Measurements from ENCODE around the gene MAN2A2.

DNA sequence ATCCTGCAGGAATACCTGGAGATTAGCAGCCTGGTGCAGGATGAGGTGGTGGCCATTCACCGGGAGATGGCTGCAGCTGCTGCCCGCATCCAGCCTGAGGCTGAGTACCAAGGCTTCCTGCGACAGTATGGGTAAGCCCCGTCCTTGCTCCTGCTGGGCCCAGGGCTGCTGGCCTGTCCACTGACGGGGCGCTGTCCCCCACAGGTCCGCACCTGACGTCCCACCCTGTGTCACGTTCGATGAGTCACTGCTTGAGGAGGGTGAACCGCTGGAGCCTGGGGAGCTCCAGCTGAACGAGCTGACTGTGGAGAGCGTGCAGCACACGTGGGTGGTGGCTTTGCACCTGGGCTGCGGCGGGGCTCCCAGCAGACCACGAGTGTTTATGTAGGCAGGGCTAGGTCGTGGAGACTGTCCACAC is 13.8 kb upstream of the MAN2A2 start:
- TF ChIP-seq, protein P1, sequence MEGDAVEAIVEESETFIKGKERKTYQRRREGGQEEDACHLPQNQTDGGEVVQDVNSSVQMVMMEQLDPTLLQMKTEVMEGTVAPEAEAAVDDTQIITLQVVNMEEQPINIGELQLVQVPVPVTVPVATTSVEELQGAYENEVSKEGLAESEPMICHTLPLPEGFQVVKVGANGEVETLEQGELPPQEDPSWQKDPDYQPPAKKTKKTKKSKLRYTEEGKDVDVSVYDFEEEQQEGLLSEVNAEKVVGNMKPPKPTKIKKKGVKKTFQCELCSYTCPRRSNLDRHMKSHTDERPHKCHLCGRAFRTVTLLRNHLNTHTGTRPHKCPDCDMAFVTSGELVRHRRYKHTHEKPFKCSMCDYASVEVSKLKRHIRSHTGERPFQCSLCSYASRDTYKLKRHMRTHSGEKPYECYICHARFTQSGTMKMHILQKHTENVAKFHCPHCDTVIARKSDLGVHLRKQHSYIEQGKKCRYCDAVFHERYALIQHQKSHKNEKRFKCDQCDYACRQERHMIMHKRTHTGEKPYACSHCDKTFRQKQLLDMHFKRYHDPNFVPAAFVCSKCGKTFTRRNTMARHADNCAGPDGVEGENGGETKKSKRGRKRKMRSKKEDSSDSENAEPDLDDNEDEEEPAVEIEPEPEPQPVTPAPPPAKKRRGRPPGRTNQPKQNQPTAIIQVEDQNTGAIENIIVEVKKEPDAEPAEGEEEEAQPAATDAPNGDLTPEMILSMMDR (IDR thresholded peaks at IDR 0.05; ENCODE audit: extremely low read depth in 1 of 2, insufficient read depth in 1 of 2, low read depth in 1 of 2, low read length in 2 of 2) = no peak
- TF ChIP-seq JUN (IDR thresholded peaks at IDR 0.05; ENCODE audit: borderline replicate concordance, insufficient read depth, insufficient read length, low read depth) (no peak), MYC (IDR thresholded peaks at IDR 0.05; ENCODE audit: low read depth, low read length) (no peak), POLR2A (IDR thresholded peaks at IDR 0.05; ENCODE audit: low read depth, low read length) (no peak), POLR2AphosphoS5 (IDR thresholded peaks at IDR 0.05; ENCODE audit: insufficient read depth, low read depth, low read length) (no peak)
- TF ChIP-seq, protein P2, sequence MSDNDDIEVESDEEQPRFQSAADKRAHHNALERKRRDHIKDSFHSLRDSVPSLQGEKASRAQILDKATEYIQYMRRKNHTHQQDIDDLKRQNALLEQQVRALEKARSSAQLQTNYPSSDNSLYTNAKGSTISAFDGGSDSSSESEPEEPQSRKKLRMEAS (IDR thresholded peaks at IDR 0.05; ENCODE audit: insufficient read depth, insufficient read length) = no peak
